ENCODE data around the gene IDI2. TPM values are rescaled to one million over a fixed set of nuclear protein-coding genes. Genes with fewer than 3 reads are reported as not detected.
"Not testable (repeated sequence)": the region's sequence is repeated elsewhere in the genome, so short reads cannot be mapped to it uniquely, and the experiment has no call there.

Gene IDI2
- total RNA-seq, 4 donors from 2014 or later: not detected

DNA sequence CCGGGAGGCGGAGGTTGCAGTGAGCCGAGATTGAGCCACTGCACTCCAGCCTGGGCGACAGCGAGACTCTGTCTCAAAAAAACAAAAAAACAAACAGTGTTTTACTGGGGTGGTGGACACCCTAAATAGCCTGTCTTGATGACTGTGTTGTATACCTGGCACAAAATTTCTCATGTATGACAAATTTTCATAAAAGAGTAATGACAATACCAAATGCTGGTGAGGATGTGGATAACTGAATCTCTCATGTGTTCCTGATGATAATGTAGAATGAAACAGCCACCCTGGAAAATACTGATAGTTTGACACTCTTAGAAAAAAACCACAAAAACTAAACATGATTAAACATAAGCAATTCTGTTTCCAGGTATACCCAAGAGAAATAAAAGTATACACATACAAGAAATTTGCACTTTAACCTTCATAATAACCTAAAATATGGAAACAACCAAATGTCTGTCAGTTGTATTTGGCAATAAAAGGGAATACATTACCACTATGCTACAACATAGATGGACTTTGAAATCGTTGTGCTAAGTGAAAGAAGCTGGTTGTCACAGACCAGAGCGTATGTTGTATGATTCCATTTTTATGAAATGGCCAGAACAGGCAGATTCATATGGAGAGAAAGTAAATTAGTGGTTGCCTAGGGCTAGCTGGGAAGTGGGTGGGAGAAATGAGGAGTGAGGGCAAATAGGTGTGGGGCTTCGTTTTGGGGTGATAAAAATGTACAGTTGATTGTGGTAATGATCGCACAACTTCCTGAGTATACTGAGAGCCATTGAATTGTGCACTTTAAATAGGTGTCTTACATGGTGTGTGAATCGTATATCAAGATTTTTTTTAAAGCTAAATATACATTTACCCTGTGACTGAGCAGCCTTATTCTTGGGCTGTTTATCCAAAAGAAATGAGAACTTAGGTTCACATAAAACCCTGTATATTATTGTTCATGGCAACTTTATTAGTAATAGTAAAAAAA lies 43.0 kb upstream of the IDI2 start:
- H3K4me1 ChIP-seq: peaks cover 0 to 5% (median 2%) of the 10 kb centered on the region in 4 donors
- no peak overlapping the region for H3K4me3 ChIP-seq
- no peaks in the 10 kb centered on the region for H3K9me3 ChIP-seq
- TF ChIP-seq EP300 (IDR thresholded peaks at IDR 0.05): no peak
- no peak for TF ChIP-seq POLR2A (IDR thresholded peaks at IDR 0.05; ENCODE audit: low read depth)
- no peak for TF ChIP-seq POLR2AphosphoS5 (IDR thresholded peaks at IDR 0.05)
- TF ChIP-seq, protein P1, sequence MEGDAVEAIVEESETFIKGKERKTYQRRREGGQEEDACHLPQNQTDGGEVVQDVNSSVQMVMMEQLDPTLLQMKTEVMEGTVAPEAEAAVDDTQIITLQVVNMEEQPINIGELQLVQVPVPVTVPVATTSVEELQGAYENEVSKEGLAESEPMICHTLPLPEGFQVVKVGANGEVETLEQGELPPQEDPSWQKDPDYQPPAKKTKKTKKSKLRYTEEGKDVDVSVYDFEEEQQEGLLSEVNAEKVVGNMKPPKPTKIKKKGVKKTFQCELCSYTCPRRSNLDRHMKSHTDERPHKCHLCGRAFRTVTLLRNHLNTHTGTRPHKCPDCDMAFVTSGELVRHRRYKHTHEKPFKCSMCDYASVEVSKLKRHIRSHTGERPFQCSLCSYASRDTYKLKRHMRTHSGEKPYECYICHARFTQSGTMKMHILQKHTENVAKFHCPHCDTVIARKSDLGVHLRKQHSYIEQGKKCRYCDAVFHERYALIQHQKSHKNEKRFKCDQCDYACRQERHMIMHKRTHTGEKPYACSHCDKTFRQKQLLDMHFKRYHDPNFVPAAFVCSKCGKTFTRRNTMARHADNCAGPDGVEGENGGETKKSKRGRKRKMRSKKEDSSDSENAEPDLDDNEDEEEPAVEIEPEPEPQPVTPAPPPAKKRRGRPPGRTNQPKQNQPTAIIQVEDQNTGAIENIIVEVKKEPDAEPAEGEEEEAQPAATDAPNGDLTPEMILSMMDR (IDR thresholded peaks at IDR 0.05): no peak
- no peaks in the 10 kb centered on the region for H3K27me3 ChIP-seq
- H3K27ac ChIP-seq (replicated peaks in 1 of 4): no peak overlapping the region
- intact Hi-C loops (cut with DNase I): no loop called here
- DNase-seq (ENCODE audit: extremely low spot score): no peak
- WGBS: 89% methylated on average over 10 of the region's 10 CpGs
- H3K36me3 ChIP-seq: peaks cover 12 to 21% (median 18%) of the 10 kb centered on the region in 4 donors

DNA sequence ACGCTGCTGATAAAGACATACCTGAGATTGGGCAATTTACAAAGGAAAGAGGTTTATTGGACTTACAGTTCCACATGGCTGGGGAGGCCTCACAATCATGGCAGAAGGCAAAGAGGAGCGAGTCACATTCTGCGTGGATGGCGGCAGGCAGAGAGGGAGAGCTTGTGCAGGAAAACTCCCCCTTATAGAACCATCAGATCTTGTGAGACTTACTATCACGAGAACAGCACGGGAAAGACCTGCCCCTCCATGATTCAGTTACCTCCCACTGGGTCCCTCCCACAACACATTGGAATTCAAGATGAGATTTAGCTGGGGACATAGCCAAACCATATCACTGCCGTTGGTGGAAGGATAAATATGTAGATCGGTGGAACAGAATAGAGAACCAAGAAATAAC lies 41.1 kb upstream of the IDI2 start:
- Histone ChIP-seq H3K4me1 (peaks cover 0 to 11% (median 3%) of the 10 kb centered on the region in 4 donors), H3K36me3 (peaks cover 0 to 12% (median 7%) of the 10 kb centered on the region in 4 donors)
- H3K27ac ChIP-seq (replicated peaks in 1 of 4); intact Hi-C loops (cut with DNase I); DNase-seq (ENCODE audit: extremely low spot score); H3K4me3 ChIP-seq; H3K9me3 ChIP-seq; H3K27me3 ChIP-seq: not testable (repeated sequence)
- WGBS: 92% methylated on average over 8 of the region's 8 CpGs

DNA sequence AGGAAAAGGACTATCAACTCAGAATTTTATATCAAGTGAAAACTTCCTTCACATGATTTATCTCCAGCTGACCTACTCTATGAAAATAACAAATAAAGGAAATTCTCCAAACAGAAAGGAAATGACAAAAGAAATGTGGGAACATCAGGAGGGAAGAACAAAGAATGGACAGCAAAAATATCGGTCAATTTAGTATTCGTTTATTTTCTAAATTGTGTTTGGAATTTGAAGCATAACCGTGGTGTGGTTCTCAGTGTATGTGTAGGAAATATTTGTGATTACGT lies 39.2 kb upstream of the IDI2 start:
- Histone ChIP-seq H3K9me3 (no peaks in the 10 kb centered on the region), H3K27ac (replicated peaks in 1 of 4) (no peak overlapping the region), H3K4me1 (peaks cover 2 to 8% (median 5%) of the 10 kb centered on the region in 4 donors), H3K27me3 (no peaks in the 10 kb centered on the region), H3K36me3 (peaks cover 0 to 12% (median 7%) of the 10 kb centered on the region in 4 donors), H3K4me3 (no peak overlapping the region)
- TF ChIP-seq, protein P1 (IDR thresholded peaks at IDR 0.05): no peak
- TF ChIP-seq POLR2A (IDR thresholded peaks at IDR 0.05; ENCODE audit: low read depth): no peak
- no peak for TF ChIP-seq EP300 (IDR thresholded peaks at IDR 0.05)
- no peak for DNase-seq (ENCODE audit: extremely low spot score)
- intact Hi-C loops (cut with DNase I): no loop called here
- WGBS: 94% methylated on average over 4 of the region's 4 CpGs

DNA sequence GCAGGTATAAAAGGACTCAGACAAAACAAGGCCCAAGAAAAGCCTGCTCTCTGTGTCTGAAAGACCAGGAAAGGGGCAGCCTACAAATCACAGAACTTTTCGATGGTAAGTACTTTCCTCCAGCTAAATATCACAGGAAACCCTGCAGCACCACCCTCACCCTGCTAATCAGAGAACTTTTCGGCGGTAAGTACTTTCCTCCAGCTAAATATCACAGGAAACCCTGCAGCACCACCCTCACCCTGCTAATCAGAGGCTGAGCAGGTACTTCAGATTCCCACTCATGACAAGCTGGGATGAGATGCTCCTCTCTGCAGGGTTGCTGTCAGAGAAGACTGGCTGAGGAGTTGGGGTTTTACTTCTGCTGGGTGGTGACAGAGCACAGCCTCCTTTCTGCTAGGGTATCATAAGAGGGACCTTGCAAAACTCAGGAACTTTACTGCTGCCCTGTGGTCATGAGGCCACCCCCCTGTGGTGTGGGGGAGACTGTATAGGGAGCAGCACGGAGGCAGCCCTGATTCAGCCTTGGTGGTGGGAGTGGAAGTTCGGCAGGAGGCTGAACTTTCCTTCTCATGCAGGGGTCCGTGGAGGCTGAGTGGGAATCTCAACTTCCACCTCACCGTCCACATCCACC lies 37.7 kb upstream of the IDI2 start:
- Histone ChIP-seq H3K27ac (replicated peaks in 1 of 4) (no peak overlapping the region), H3K36me3 (peaks cover 0 to 20% (median 7%) of the 10 kb centered on the region in 4 donors), H3K4me1 (peaks cover 0 to 15% (median 9%) of the 10 kb centered on the region in 4 donors), H3K4me3 (no peak overlapping the region), H3K27me3 (no peaks in the 10 kb centered on the region), H3K9me3 (no peaks in the 10 kb centered on the region)
- 82% methylated on average over 7 of the region's 7 CpGs for WGBS
- TF ChIP-seq POLR2A (IDR thresholded peaks at IDR 0.05; ENCODE audit: low read depth) (no peak), EP300 (IDR thresholded peaks at IDR 0.05) (no peak), POLR2AphosphoS5 (IDR thresholded peaks at IDR 0.05) (no peak)
- TF ChIP-seq, protein P1 (IDR thresholded peaks at IDR 0.05): no peak
- intact Hi-C loops (cut with DNase I): no loop called here
- no peak for DNase-seq (ENCODE audit: extremely low spot score)
